Fibroblast of skin of left biceps (primary cell): Measurements from ENCODE around the gene TBX10.
"Not testable (repeated sequence)": the region's sequence is repeated elsewhere in the genome, so short reads cannot be mapped to it uniquely, and the experiment has no call there.

Source experiments
- DNase-seq, 2 experiments: peaks; one replicate each; pipeline ENCODE4 v3.0.0-alpha.2; 2013; ENCODE audit warnings: low read depth in 2 of 2

The TBX10 gene

GRCh38 chr11:67615728-67616430, 23.7 kb downstream of the TBX10 start:
- DNase-seq = no peak

GRCh38 chr11:67614730-67615714, 24.5 kb downstream of the TBX10 start:
- DNase-seq = no peak

- no peak for DNase-seq
Observed at GRCh38 chr11:67613960-67614715, 25.4 kb downstream of the TBX10 start.

GRCh38 chr11:67613313-67613959, 26.1 kb downstream of the TBX10 start:
- DNase-seq = no peak

- no peak for DNase-seq
Observed at GRCh38 chr11:67612751-67613150, 26.8 kb downstream of the TBX10 start.

GRCh38 chr11:67611704-67612587, 27.6 kb downstream of the TBX10 start:
- DNase-seq = no peak

- no peak for DNase-seq
Observed at GRCh38 chr11:67611165-67611564, 28.4 kb downstream of the TBX10 start.

- DNase-seq = no peak
Observed at GRCh38 chr11:67610302-67610868, 29.2 kb downstream of the TBX10 start.

GRCh38 chr11:67609316-67609715, 30.2 kb downstream of the TBX10 start:
- no peak for DNase-seq

GRCh38 chr11:67608486-67608885, 31.1 kb downstream of the TBX10 start:
- DNase-seq = no peak

- no peak for DNase-seq
Observed at GRCh38 chr11:67607507-67607906, 32.1 kb downstream of the TBX10 start.

- peak; percentile 76 for DNase-seq
Observed at GRCh38 chr11:67606492-67607295, 32.9 kb downstream of the TBX10 start, which contains the start of gene NDUFV1. NDUFV1 (plus strand) TSS chr11:67606936; CDS start chr11:67607005, 69 bp downstream.

- no peak for DNase-seq
Observed at GRCh38 chr11:67606093-67606491, 33.5 kb downstream of the TBX10 start.

GRCh38 chr11:67605231-67606011, 34.1 kb downstream of the TBX10 start:
- no peak for DNase-seq

GRCh38 chr11:67604815-67605214, 34.7 kb downstream of the TBX10 start:
- no peak for DNase-seq

GRCh38 chr11:67604119-67604518, 35.4 kb downstream of the TBX10 start:
- not testable (repeated sequence) for DNase-seq

GRCh38 chr11:67601098-67601497, 38.5 kb downstream of the TBX10 start:
- no peak for DNase-seq

GRCh38 chr11:67600324-67601029, 39.1 kb downstream of the TBX10 start:
- no peak for DNase-seq
